ENCODE measurements around the gene SIGLEC6. TPM values are rescaled to one million over a fixed set of nuclear protein-coding genes. Genes with fewer than 3 reads are reported as not detected.

Gene SIGLEC6
- total RNA-seq, 1 experiment from 2014 or later, result not detected

- BruUV-seq (replicated peaks), result no TSS peak
- Histone ChIP-seq H3K27ac (ENCODE audit: low read depth, low read length) (no peak overlapping the region), H3K36me3 (ENCODE audit: control insufficient read depth in 1 of 2, insufficient read depth in 2 of 2, low read length in 2 of 2) (no peaks in the 10 kb centered on the region), H3K9ac (ENCODE audit: low read length) (no peak overlapping the region), H4K20me1 (ENCODE audit: insufficient read depth) (no peaks in the 10 kb centered on the region), H3K79me2 (ENCODE audit: insufficient read depth, low read length) (no peaks in the 10 kb centered on the region), H3K27me3 (ENCODE audit: insufficient read depth, low read length) (peaks cover 73% of the 10 kb centered on the region), H3K4me3 (replicated peaks in 1 of 2; ENCODE audit: low read depth in 1 of 2, low read length in 2 of 2) (no peak overlapping the region), H2AFZ (ENCODE audit: low read depth, low read length, poor library complexity, severe bottlenecking) (no peak overlapping the region), H3K4me2 (ENCODE audit: low read length) (no peak overlapping the region), H3K9me2 (ENCODE audit: insufficient read depth) (no peaks in the 10 kb centered on the region), H3K4me1 (ENCODE audit: control insufficient read depth in 1 of 2, insufficient read depth in 2 of 2, low read length in 2 of 2) (no peaks in the 10 kb centered on the region), H3K9me3 (ENCODE audit: control insufficient read depth in 1 of 2, insufficient read depth in 1 of 2, low read depth in 1 of 2, low read length in 2 of 2) (no peaks in the 10 kb centered on the region)
- ATAC-seq (no peak), DNase-seq (ENCODE audit: low read depth, low spot score) (no peak)
- CTCF ChIA-PET, result no interaction called here
- RAD21 ChIA-PET (ENCODE audit: low non-redundant PET in 1 of 2, low total read pairs in 2 of 2, uncharacterized antibody in 2 of 2, unreplicated experiment in 2 of 2), result no interaction called here
- POLR2A ChIA-PET, result no interaction called here
- intact Hi-C loops (cut with micrococcal nuclease), result no loop called here
- no peak for TF ChIP-seq SP1 (IDR thresholded peaks at IDR 0.05; ENCODE audit: low read depth)
- TF ChIP-seq POLR2A (IDR thresholded peaks at IDR 0.05; ENCODE audit: borderline replicate concordance, extremely low read depth, insufficient read depth, insufficient read length), result no peak
- no peak for TF ChIP-seq REST (IDR thresholded peaks at IDR 0.05; ENCODE audit: low read depth)
- TF ChIP-seq ZNF274 (IDR thresholded peaks at IDR 0.05; ENCODE audit: low read depth, low read length), result no peak
- TF ChIP-seq RAD21 (IDR thresholded peaks at IDR 0.05; ENCODE audit: low read depth), result no peak
- TF ChIP-seq ZFX (IDR thresholded peaks at IDR 0.05), result no peak
These were observed 11.2 kb upstream of the SIGLEC6 start for GRCh38 chr19:51542699-51543098.

Measured in HCT116 (cell line).